Activated CD8-positive, alpha-beta memory T cell treated with anti-CD3 and anti-CD28 coated beads, Interleukin-2, amount 50 U/mL, for 4 hours (primary cell): ENCODE data around the gene P4HA1.
"Not testable (repeated sequence)": the region's sequence is repeated elsewhere in the genome, so short reads cannot be mapped to it uniquely, and the experiment has no call there.

Experiments
- DNase-seq: peaks from one replicate; pipeline ENCODE4 v3.0.0-alpha.2; 2020

The P4HA1 gene

DNA sequence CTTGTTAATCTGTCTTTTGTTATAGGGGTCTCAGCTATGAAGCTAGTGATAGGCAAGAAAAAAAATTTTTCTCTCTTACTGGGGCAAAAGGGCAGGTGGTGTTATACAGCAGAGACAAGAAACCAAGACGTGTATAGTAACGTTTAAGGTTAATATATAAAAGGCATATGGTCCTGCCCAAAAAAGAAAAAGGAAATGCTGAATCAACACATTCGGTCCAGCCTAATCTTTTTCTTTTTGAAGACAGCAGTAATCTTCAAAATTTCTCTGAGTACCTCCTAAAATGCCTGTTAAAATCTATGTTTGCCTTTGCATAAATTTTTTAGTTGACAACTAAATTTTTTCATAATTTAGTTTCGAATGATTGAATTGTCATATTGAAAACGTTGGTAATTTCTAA, 54.5 kb downstream of the P4HA1 start:
- DNase-seq = no peak

DNA sequence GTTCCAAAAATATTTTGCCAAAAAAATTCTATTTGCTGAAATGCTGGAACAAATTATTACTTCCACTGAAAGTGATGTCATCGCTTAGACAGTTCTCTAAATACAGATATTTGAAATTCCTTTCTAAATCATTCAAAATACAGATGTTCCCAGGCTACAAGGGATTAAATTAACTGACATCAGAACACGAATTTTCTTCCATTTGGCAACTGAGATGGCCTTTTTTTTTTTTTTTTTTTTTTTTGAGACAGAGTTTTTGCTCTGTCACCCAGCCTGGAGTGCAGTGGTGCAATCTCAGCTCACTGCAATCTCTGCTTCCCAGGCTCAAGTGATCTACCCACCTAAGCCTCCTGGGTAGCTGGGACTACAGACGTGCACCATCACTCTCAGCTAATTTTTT, 57.0 kb downstream of the P4HA1 start:
- DNase-seq = no peak

DNA sequence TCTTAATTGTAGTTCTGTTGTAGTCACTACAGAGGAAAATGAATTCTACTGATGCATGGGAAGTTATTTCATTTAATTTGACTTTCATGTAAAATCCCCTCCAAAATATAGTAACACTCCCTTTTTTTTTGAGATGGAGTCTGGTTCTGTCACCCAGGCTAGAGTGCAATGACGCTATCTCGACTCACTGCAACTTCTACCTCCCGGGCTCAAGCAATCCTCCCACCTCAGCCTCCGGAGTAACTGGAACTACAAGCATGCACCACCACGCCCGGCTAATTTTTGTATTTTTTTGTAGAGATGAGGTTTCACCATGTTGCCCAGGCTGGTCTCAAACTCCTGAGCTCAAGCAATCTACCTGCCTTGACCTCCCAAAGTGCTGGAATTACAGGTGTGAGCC, 60.4 kb downstream of the P4HA1 start:
- not testable (repeated sequence) for DNase-seq

DNA sequence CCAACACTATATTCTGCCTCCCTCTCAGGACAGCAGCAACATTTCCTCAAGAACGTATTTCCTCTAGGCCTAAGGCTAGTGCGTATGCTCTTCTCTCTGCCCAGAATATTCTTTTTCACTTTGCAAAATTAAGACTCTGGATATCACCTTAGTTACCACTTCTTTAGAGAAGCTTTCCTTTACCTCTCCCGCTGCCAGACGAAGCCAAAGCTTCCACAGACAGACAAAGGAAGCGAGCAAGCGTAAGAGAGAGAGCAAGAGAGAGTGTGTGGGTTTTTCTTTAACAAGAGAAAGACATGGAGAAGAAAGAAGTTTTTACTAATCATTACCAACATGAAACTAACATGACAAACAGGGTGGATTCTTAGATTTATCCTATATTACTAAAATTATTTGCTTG, 64.1 kb downstream of the P4HA1 start:
- DNase-seq = no peak

DNA sequence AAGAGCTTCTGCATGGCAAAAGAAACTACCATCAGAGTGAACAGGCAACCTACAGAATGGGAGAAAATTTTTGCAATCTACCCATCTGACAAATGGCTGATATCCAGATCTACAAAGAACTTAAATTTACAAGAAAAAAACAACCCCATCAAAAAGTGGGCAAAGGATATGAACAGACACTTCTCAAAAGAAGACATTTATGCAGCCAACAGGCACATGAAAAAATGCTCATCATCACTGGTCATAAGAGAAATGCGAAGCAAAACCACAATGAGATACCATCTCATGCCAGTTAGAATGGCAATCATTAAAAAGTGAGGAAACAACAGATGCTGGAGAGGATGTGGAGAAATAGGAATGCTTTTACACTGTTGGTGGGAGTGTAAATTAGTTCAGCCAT, 70.0 kb downstream of the P4HA1 start:
- DNase-seq = not testable (repeated sequence)

DNA sequence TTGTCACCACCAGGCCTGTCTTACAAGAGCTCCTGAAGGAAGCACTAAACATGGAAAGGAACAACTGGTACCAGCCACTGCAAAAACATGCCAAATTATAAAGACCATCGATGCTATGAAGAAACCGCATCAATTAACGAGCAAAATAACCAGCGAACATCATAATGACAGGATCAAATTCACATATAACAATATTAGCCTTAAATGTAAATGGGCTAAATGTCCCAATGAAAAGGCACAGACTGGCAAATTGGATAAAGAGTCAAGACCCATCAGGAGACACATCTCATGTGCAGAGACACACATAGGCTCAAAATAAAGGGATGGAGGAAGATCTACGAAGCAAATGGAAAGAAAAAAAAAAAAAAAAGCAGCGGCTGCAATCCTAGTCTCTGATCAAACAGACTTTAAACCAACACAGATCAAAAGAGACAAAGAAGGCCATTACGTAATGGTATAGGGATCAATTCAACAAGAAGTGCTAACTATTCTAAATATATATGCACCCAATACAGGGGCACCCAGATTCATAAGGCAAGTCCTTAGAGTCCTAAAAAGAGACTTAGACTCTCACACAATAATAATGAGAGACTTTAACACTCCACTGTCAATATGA, 73.1 kb downstream of the P4HA1 start:
- DNase-seq = not testable (repeated sequence)

DNA sequence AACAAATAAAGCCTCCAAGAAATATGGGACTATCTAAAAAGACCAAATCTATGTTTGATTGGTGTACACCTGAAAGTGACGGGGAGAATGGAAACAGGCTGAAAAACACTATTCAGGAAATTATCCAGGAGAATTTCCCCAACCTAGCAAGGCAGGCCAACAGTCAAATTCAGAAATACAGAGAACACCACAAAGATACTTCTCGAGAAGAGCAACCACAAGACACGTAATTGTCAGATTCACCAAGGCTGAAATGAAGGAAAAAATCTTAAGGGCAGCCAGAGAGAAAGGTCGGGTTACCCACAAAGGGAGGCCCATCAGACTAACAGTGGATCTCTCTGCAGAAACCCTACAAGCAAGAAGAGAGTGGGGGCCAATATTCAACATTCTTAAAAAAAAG, 73.7 kb downstream of the P4HA1 start:
- DNase-seq = not testable (repeated sequence)

DNA sequence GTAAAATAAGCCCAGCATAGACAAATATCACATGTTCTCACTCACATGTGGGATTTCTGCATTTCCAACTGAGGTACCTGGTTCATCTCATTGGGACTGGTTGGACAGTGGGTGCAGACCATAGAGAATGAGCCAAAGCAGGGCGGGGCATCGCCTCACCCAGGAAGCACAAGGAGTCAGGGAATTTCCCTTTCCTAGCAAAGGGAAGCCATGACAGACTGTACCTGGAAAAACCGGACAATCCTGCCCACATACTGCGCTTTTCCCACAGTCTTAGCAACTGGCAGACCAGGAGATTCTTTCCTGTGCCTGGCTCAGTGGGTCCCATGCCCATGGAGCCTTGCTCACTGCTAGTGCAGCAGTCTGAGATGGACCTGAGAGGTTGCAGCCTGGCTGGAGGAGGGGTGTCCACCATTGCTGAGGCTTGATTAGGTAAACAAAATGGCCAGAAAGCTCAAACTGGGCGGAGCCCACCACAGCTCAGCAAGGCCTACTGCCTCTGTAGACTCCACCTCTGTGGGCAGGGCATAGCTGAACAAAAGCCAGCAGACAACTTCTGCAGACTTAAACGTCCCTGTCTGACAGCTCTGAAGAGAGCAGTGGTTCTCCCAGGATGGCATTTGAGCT, 75.0 kb downstream of the P4HA1 start:
- not testable (repeated sequence) for DNase-seq

DNA sequence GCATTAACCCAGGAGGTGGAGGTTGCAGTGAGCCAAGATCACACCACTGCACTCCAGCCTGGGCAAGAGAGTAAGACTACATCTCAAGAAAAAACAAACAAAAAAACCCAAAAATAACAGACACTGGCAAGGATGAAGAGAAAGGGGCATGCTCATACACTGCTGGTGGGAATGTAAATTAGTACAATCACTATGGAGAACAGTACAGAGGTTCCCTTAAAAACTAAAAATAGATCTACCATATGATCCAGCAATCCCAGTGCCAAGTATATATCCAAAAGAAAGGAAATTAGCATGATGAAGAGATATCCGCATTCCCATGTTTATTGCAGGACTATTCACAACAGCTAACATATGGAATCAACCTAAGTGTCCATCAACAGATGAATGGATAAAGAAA, 75.6 kb downstream of the P4HA1 start:
- no peak for DNase-seq

DNA sequence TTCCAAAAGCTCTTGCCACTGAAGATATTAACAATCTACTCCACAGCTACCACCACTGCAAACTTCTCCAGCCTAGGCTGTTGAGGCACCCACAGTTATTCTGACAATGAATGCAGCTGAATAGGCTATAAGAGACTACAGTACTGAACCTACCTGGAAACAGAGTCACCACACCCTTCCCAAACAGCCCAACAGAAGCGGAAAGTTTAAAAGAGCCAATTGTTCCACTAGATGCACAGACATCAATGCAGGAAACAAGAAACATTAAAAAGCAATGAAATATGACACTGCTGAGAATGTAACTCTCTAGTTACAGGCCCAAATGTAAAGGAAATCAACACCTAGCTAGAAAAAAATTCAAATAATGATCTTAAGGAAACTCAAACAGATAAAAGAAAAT, 77.6 kb downstream of the P4HA1 start:
- no peak for DNase-seq

DNA sequence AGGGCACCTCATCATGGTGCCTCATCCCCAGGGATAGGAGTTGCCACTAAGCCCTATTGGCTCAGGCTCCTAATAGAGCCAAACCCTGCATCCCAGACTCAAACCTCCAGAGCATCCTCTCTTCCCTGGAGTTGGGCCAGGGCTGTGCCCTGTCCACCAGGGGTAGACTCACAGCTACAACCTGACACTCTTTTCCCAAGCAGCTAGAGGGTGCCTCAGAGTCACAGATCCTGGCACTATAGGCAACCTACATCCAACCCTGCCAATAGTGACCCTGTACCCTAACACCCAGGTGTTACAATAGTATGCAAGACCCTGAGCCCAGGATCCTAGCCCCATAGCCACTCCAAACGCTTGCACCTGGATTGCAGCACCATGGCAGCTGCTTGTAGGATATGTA, 78.0 kb downstream of the P4HA1 start:
- no peak for DNase-seq

DNA sequence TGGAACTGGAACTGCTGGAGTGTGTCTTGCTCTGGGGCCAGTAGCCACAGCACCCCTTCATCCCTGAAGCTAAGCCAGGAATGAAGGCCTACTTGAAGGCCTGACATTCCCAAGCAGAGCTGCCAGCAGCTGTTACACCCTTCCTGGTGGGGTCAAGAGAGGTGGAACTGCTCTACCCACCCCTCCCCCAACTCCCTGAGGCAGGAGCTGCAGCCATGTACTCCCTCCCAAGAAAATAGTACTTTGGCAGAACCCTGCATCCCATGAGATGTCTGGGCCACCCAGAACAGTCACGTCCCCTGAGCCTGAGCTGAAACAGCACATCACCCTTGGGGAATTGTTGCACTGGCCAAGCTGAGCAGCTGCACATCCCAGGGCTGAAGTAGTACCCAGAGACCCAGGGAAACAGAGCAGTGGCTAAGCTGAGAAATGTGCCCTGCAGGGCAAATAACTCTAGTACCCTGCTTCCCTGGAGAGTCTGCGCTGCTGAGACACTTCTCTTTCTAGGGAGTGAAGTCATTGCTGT, 78.6 kb downstream of the P4HA1 start:
- DNase-seq = no peak

DNA sequence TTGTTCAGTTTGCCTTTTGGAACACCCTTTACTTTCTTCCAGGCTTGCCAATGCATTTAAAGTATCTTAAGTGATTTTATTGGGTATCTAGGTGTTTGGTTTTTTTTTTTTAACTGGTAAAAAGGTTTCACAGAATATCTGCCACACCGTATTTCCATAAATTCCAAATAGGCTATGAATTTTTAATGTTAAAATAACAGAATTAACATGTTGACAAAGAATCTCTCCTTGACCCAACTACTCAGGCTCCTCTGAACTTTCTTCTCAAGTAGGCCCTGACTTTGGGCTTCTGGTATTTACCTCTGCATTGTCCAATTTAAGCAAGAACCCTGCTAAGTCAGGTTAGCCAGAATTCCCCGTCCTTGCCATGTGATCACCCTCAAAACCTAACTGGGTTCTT, 80.9 kb downstream of the P4HA1 start:
- no peak for DNase-seq

DNA sequence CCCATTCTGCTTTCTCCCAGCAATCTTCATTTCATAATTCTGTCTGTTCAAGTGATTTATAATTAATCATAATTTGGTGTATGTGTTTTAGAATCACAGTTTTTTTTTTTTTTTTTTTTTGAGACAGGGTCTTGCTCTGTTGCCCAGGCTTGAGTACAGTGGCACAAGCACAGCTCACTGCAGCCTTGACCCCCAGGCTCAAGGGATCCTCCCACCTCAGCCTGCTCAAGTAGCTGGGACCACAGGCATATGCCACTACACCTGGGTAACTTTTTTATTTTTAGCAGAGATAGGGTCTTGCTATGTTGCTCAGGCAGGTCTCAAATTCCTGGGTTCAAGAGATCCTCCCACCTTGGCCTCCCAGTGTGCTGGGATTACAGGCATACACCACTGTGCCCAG, 92.8 kb downstream of the P4HA1 start:
- no peak for DNase-seq

DNA sequence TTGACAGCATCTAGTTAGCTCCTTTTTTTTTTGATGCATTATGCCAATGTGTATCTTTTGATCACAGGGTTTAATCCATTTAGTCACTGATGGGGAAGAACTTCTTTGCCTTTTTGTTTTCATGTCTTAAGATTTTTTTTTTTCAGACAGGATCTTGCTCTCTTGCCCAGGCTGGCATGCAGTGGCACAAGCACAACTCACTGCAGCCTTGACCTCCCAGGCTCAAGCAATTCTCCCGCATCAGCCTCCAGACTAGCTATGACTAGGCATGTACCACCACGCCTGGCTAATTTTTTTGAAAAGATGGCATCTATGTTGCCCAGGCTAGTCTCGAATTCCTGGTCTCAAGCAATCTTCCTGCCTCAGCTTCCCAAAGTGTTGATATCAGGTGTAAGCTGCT, 95.7 kb downstream of the P4HA1 start:
- no peak for DNase-seq

DNA sequence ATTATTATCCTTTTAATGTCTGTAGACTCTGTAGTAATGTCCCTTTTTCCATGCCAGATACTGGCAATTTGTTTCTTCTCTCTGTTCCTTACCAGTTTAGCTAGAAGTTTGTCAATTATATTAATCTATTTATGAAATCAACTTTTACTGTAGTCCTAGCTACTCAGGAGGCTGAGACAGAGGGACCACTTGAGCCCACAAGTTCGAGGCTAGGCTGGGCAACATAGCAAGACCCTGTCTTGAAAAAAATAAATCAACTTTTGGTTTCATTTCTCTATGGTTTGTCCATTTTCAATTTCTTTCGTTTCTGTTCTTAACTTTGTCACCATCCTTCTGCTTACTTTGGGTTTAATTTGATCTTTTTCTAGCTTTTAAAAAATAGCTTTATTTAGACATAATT, 99.6 kb downstream of the P4HA1 start:
- no peak for DNase-seq

DNA sequence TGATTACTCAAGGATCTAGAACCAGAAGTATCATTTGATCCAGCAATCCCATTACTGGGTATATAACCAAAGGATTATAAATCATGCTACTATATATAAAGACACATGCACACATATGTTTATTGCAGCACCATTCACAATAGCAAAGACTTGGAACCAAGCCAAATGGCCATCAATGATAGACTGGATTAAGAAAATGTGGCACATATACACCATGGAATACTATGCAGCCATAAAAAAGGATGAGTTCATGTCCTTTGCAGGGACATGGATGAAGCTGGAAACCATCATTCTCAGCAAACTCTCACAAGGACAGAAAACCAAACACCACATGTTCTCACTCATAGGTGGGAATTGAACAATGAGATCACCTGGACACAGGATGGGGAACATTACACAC, 101.2 kb downstream of the P4HA1 start:
- DNase-seq = not testable (repeated sequence)

DNA sequence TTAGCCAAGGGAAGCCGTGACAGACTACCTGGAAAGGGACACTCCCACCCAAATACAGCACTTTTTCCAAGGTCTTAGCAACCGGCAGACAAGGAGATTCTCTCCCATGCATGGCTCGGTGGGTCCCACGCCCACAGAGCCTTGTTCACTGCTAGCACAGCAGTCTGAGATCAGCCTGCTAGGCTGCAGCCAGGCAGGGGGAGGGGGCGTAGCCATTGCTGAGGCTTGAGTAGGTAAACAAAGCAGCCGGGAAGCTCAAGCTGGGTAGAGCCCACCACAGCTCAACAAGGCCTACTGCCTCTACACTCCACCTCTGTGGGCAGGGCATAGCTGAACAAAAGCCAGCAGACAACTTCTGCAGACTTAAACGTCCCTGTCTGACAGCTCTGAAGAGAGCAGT, 106.9 kb downstream of the P4HA1 start:
- DNase-seq = not testable (repeated sequence)

DNA sequence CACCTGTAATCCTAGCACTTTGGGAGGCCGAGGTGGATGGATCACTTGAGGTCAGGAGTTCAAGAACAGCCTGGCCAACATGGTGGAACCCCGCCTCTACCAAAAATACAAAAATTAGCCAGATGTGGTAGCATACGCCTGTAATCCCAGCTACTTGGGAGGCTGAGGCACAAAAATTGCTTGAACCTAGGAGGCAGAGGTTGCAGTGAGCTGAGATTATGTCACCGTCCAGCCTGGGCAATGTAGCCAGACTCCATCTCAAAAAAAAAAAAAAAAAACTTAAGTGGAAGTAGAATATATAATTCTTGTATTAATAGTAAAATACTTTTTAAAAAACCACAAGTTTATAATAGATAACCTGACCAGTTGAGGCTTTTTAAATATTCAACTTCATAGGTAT, 112.0 kb downstream of the P4HA1 start:
- not testable (repeated sequence) for DNase-seq

DNA sequence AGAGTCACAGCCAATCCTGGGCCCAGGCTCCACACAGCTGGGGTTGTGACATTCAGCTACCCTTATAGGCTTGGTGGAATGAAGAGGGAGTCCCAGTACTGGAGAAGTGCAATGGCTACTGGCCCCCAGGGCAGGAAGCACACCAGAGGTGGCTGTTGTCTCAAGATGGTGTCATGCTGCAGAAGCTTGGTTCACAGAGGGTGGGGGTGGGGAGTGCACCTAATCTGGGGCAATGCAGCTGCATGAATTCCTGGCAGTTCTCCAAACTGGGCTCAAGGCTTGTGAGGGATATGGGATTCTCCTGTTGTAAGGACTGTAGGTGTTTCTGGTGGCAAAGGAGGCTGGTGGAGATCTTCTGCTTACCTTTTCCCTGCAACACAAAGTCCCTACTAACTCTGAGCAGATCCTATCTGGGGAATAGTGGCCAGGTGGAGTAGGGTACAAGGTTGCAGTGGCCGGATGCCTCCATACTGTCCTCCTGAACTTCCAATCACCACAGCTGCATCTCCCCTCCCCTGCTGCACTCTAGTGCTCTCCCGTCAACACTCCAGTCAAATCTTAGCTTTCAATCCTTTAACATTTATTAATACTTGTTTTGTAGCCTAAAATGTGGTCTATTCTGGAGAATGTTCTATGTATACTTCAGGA, 114.7 kb downstream of the P4HA1 start:
- no peak for DNase-seq

DNA sequence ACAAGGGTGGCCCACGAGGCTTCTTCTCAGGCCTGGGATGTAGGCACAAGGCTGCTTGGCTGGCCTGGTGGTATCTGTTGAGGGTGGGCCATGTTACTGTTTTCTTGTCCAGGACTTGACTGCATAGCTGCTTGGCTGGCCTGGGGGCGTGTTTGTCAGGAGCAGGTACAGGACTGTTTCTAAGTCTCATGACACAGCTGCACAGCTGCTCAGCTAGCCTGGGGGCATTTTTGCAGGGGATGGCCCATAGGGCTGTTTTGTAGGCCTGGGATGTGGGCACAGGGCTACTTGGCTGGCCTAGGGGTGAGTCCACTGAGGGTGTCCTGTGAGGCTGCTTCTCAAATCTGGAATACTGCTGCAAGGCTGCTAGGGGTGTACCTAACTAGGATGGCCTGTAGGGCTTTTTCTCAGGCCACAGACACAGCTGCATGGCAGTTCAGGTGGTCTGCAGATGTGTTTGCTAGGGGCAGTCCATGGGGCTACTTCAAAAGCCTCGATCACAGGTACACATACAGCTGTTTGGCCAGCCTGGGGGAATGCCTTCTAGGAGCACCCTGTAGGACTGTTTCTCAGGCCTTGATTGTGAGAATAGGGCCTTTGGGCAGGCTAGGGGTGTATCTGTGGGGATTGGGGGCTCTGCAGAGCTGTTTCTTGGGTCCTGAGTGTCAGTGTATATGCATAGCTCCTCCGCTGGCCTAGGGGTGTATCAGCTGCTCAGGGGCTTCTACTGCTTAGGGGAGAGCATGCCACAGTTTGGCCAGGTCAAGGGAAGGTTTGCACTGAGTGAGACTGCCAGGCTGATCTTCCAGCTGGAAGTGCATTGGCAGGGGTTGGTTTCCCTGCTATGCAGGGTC, 115.4 kb downstream of the P4HA1 start:
- DNase-seq = no peak

DNA sequence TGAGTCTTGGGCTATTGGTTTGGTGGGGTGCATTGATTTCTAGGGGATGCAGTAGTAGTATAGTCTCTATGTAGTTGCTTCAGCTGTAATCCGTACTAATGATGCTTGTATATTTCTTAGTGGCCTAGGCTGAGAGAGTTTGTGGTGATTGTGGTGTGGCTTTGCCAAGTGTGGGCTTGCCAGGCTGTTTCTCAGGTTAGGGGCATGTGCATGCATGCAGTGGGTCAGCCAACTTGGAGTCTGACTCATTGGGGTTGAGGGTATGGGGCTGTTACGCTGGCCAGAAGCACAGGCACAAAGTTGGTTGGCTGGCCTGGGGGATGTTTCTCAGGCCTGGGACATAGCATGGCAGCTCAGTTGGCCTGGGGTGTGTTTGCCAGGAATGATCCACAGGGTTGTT, 116.3 kb downstream of the P4HA1 start:
- no peak for DNase-seq

DNA sequence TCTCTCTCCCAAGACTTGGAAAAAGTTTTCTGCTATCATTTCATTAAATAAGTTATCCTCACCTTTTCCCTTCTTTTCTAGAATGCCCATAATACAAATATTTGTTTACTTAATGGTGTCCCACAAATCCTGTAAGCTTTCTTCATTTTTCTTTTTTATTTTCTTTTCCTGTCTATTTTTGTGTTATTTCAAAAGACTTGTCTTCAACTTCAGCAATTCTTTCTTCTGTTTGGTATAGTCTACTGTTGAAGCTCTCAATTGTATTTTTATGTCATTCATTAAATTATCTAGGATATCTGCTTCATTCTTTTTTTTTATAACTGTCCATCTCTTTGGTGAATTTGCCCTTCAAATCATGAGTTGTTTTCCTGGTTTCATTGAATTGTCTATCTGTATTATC, 117.0 kb downstream of the P4HA1 start:
- DNase-seq = no peak
